ENCODE results near the gene EXOC6B.

Gene EXOC6B

DNA sequence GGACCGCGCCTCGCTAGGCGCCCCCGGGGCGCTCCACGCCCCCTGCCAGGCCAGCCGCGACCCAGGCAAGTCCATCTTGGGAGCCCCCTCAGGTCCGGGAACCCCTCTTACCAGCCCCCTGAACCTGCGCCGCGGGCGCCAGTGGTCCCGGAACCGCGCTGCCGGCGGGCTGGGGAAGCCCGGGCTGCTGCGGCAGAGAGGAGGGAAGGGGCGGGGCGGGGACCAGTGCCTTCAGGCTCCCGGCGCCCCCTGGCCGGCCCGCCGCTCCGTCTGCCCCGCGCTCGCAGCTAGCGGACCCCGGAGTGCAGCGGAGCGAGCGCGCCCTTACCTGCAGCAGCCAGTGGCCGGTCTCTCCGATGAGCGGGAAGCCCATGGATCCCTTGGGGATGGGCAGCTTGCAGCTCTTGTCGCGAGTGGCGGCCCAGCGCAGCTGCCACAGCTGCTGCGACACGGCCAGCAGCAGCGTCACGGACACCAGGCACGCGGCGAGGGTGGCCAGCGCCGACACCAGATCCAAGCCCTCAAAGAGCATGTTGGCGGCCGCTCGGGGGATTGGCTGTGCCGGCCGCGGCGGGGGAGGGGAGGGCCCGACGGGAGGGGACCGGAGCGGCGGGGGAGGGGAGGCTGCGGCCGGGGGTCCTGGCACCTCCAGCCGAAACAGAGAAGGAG is 678.4 kb downstream of the EXOC6B start, which contains the start of gene CYP26B1:
Gene CYP26B1 (minus strand): TSS at position 560 of the 669 bp plus-strand sequence. CDS start 28 bp downstream, at position 532.
- Histone ChIP-seq H3K4me2 (ENCODE audit: low read length) (peak within 1 kb of the TSS; percentile 75), H3K27me3 (ENCODE audit: control insufficient read depth, insufficient read depth, low read length) (peaks cover 11% of the 10 kb centered on the region), H3K9ac (no peak within 1 kb of the TSS), H3K36me3 (ENCODE audit: control insufficient read depth, insufficient read depth, low read length) (no peaks in the 10 kb centered on the region), H3K9me3 (ENCODE audit: control insufficient read depth, low read length) (no peaks in the 10 kb centered on the region), H3K27ac (no peak within 1 kb of the TSS), H3K79me2 (no peaks in the 10 kb centered on the region), H2AFZ (peak within 1 kb of the TSS; percentile 40), H3K4me1 (peaks cover 9% of the 10 kb centered on the region), H3K4me3 (ENCODE audit: low read depth, low read length) (peak within 1 kb of the TSS; percentile 61)
- TF ChIP-seq, protein P1, sequence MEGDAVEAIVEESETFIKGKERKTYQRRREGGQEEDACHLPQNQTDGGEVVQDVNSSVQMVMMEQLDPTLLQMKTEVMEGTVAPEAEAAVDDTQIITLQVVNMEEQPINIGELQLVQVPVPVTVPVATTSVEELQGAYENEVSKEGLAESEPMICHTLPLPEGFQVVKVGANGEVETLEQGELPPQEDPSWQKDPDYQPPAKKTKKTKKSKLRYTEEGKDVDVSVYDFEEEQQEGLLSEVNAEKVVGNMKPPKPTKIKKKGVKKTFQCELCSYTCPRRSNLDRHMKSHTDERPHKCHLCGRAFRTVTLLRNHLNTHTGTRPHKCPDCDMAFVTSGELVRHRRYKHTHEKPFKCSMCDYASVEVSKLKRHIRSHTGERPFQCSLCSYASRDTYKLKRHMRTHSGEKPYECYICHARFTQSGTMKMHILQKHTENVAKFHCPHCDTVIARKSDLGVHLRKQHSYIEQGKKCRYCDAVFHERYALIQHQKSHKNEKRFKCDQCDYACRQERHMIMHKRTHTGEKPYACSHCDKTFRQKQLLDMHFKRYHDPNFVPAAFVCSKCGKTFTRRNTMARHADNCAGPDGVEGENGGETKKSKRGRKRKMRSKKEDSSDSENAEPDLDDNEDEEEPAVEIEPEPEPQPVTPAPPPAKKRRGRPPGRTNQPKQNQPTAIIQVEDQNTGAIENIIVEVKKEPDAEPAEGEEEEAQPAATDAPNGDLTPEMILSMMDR (IDR thresholded peaks at IDR 0.05), result no peak

DNA sequence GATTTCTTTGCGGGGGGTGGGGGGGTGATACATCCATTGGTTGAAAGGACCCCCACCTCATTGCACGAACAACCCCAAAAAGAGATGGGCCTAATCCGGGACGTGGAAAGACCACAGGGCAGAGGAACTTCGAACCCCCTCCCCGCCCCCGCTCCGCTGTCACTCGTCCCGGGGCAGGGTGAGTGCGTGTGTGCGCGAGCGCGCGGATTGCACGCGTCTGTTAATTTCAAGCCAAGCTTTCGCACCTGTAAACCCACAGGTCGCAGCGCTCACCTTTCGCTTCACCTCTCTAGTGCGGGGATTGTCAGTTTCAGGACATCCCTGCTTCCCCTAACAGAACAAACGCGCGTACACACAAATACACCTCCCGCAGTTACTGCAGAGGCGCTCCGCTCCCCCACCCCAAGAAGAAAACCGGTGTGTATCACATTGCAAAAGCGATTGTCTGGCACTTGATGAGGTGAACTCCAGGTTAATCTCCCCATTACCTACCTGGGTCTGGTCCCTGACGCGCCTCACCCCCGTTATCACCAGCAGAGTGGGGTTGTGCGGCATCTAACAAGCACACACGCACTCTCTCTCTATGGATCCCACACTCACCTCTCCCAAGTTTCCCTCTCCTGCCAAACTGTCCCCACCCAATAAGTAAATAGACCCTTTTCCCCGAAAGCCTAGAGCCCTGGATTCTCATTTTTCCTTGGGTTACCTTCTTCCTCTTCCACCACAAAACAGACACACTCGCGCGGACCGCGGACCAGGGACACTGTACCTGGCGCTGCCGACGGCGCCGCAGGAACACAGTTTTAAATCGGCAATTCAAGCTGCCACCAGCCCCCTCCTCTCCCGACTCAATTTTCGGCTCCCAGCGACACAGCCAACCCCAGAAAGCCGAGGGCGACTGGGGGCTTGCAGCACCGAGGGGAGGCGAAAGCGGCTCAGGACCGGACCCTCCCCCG is 679.2 kb downstream of the EXOC6B start:
- Histone ChIP-seq H3K4me1 (peaks cover 9% of the 10 kb centered on the region), H3K36me3 (ENCODE audit: control insufficient read depth, insufficient read depth, low read length) (no peaks in the 10 kb centered on the region), H3K27me3 (ENCODE audit: control insufficient read depth, insufficient read depth, low read length) (peaks cover 11% of the 10 kb centered on the region), H3K27ac (no peak overlapping the region), H3K4me2 (ENCODE audit: low read length) (peak overlapping the region; percentile 34), H3K4me3 (ENCODE audit: low read depth, low read length) (peak overlapping the region; percentile 61), H3K9ac (no peak overlapping the region), H3K79me2 (no peaks in the 10 kb centered on the region), H2AFZ (no peak overlapping the region), H3K9me3 (ENCODE audit: control insufficient read depth, low read length) (no peaks in the 10 kb centered on the region)
- TF ChIP-seq, protein P1 (IDR thresholded peaks at IDR 0.05), result no peak

DNA sequence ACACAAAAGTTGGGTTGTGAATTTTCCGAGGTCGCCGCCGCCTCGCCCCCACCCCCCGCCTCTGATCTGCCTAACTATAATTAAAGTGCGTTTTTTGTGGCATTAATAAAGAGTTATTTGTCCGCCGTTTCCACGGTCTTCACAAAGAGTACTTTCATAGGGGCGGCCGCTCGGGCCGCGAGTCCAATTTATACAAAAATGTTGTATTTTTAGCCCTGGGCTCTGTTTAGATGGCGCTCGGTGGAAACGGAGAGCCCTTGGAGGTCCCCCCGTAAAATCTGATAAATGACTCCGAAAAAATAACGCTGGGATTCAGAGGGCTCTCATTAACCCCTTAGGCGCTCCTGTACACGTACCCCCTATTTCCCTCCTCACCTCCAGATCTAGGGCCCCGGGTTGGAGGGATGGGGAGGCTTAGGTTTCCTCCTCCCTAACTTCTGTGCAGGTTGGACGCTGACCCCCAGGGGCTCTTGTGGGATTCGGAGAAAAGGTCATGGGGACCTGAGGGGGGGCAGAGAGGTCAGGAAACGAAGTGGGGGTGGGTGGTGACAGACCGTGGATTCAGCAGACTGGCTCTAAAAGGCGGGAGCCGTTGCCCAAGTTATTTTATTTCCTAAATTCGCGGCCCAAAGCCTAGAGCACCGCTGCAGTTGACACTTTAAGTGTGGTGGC is 680.0 kb downstream of the EXOC6B start:
- no peak overlapping the region for H3K9ac ChIP-seq
- H3K4me2 ChIP-seq (ENCODE audit: low read length), result peak overlapping the region; percentile 88
- no peak overlapping the region for H2AFZ ChIP-seq
- H3K36me3 ChIP-seq (ENCODE audit: control insufficient read depth, insufficient read depth, low read length), result no peaks in the 10 kb centered on the region
- H3K79me2 ChIP-seq, result no peaks in the 10 kb centered on the region
- TF ChIP-seq, protein P1 (IDR thresholded peaks at IDR 0.05), result no peak
- H3K9me3 ChIP-seq (ENCODE audit: control insufficient read depth, low read length), result no peaks in the 10 kb centered on the region
- H3K27ac ChIP-seq, result no peak overlapping the region
- peaks cover 11% of the 10 kb centered on the region for H3K27me3 ChIP-seq (ENCODE audit: control insufficient read depth, insufficient read depth, low read length)
- H3K4me1 ChIP-seq, result peaks cover 9% of the 10 kb centered on the region
- H3K4me3 ChIP-seq (ENCODE audit: low read depth, low read length), result peak overlapping the region; percentile 61

DNA sequence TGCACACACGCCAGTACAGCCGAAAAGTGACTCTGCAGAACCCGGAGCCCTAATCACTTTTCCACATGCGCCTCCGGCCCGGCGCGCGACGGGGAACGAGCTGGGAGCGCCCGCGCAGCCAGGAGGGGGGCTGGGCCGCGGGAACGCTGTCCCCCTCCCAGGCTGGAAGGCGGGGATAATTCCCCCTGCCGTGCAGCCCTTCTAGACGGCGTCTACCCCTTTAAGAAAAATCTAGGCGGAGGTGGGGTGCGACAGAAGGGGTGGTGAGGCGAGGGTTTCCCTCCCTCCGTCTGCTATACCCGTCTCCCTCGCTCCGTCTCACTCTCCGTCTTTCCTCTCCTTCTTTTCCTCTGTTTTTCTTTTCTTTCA is 680.6 kb downstream of the EXOC6B start:
- TF ChIP-seq, protein P1 (IDR thresholded peaks at IDR 0.05), result no peak
- H3K9me3 ChIP-seq (ENCODE audit: control insufficient read depth, low read length), result no peaks in the 10 kb centered on the region
- no peak overlapping the region for H3K27ac ChIP-seq
- peaks cover 9% of the 10 kb centered on the region for H3K4me1 ChIP-seq
- peaks cover 11% of the 10 kb centered on the region for H3K27me3 ChIP-seq (ENCODE audit: control insufficient read depth, insufficient read depth, low read length)
- no peak overlapping the region for H3K9ac ChIP-seq
- H3K4me2 ChIP-seq (ENCODE audit: low read length), result peak overlapping the region; percentile 88
- peak overlapping the region; percentile 61 for H3K4me3 ChIP-seq (ENCODE audit: low read depth, low read length)
- H2AFZ ChIP-seq, result no peak overlapping the region
- no peaks in the 10 kb centered on the region for H3K36me3 ChIP-seq (ENCODE audit: control insufficient read depth, insufficient read depth, low read length)
- no peaks in the 10 kb centered on the region for H3K79me2 ChIP-seq

Measured in parathyroid adenoma (tissue), 2 donors.